ENCODE data around the gene NR2F1-AS1.
A peak's percentile ranks its signal among the peaks of the same experiment; 100 is the strongest.
"Not testable (repeated sequence)": the region's sequence is repeated elsewhere in the genome, so short reads cannot be mapped to it uniquely, and the experiment has no call there.

The NR2F1-AS1 gene

DNA sequence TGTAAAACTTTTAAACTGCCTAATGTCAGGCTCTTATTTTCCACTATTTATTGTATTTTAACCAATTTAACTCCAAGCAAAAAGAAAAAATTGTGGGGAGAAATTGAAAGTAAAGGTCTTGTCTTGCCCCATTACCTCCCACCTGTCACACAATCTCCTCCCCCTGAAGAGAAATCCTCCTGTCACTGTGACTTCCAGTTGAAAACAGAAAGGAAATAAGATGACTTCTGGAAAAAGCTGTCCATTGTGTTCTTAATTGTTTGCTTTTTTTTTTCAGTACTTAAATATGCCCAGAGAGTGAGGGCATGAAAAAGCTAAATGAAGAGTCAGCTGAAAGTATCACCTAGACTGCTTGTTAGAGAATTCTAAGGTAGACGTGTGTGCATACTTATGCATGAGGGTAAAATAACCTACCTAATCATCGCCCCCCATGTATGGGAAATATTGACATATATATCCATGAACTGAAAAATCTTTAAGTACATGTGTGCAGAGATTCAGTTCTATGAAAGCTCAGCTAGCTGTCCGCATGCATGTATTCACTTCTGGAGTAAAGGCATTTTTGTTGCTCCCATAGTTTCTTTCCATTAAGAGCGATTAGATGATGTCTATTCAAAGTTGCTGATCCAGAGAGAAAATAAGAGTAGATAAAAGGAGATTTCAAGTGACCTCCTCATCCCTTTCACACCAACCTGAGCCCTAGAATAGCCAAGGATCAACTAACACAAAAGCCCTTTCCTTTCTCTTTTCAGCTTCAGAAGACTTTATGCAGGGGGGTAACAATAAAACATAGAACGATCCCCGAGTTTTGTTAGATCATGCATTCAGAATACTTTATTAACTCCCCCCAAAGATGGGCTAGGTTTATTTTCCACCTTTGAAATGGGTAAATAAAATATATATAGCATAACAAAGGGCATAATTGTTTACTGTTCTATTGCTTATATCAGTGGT lies 5.3 kb downstream of the NR2F1-AS1 start:
- no peak for DNase-seq

GRCh38 chr5:93574491-93575305 lies 6.3 kb downstream of the NR2F1-AS1 start:
- no peak for DNase-seq

DNA sequence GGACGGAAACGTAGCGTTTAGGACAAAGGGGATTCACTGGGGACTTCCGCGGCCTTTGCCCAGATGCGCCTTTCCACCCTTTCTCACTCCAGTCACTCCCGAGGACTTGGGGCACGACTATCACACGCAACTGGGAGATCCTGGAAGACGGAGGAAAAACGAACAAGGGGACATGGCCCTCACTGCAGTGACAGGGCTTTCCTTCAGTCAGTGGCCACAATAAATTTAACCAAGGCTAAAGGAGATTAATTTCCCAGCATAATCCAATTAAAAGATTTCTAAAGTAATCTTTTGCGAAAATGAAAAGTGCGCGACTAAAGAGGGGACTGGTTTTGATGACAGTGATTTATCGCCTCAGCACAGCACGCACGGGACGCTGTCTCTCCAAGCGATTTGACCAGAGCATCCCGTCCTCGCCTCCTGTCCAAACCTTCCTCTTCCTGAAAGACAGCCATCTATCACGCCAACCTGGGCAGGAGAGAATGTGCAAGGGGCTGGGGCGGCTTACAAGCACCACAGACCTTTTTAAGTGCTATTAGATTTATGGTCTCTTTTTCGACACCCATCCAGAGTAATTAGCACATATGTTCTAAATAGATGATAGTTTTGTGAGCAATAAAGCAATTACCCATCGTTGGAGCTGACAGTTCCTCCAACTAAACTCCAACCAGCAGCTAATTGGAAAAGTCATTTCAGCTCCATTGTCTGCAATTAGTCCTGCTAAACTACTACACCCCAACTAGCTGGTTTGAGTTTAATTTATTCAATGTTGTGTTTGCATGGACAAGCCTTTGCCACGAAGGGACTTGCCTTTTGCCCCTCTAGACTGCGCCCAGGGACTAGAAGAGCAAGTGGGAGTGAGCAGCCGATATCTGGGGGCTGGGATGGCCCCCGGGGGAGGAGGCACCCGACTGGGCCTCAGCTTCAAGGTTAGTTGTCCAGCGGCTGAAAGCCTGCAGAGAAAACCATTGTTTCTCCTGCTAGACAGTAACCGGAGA lies 7.4 kb downstream of the NR2F1-AS1 start:
- no peak for DNase-seq

GRCh38 chr5:93572608-93573353 lies 8.2 kb downstream of the NR2F1-AS1 start:
- no peak for DNase-seq

DNA sequence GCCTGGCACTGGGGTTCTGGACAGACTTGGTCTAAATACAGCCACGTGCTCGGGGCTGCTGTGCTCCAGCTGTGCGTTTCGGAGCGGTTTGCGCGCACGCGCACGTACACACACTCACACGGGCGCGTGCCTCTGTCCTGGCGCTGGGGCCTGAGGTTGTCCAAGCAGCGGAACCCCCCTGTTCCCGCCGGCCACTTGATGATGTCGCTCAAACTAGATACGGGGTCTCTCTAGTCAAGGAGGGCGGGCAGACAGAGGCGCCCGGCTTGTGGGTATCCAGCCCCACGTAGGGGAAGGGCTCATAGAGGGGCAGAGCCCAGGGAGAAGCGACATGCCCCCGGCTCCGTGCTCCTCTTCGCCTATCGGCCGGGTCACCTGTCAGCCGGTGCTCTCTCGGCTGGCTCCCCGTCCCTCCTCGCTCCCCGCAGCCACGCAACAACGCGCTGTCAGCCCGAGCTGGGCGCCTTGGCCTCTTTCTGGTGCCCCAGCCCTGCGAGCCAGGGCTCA lies 8.9 kb downstream of the NR2F1-AS1 start:
- DNase-seq: no peak

GRCh38 chr5:93571114-93571949 lies 9.7 kb downstream of the NR2F1-AS1 start:
- no peak for DNase-seq

- DNase-seq: peak; percentile 41
These were observed 10.5 kb downstream of the NR2F1-AS1 start for GRCh38 chr5:93570294-93571113.

- DNase-seq: no peak
These were observed 11.5 kb downstream of the NR2F1-AS1 start for GRCh38 chr5:93569300-93570160.

DNA sequence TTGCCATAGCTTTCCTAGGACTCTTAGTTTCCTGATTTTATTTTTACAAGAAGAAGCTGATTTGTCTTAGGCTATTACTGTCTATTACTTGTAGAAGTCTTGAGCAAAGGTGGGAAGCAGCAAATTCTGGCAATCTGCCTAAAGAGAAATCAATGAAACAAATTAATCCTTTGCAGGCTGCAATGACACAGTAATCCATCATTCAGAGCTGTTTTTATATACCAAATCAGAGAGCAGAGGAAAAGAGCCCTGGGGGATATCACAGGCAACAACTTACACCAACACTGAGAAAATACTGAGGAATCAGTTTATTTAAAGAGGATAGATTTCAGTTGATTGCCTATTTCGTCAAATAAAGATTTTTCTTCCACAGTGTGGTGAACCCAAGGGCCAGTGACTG lies 13.6 kb downstream of the NR2F1-AS1 start:
- DNase-seq: no peak

- no peak for DNase-seq
These were observed 14.9 kb downstream of the NR2F1-AS1 start for GRCh38 chr5:93566091-93566490.

- DNase-seq: no peak
These were observed 23.9 kb downstream of the NR2F1-AS1 start for GRCh38 chr5:93557021-93557604.

DNA sequence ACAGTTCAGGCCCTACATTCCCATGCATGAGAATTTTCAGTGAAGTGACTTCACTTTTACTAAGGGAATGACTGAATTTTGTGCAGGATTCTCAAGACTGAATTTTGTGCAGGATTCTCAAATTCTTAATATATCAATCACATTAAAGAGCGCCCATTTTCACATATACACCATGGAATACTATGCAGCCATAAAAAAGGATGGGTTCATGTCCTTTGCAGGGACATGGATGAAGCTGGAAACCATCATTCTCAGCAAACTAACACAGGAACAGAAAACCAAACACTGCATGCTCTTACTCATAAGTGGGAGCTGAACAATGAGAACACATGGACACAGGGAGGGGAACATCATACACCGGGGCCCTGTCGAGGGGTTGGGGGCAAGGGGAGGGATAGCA lies 31.4 kb downstream of the NR2F1-AS1 start:
- DNase-seq: not testable (repeated sequence)

- DNase-seq: no peak
These were observed 35.1 kb downstream of the NR2F1-AS1 start for GRCh38 chr5:93545872-93546271.

GRCh38 chr5:93532370-93532769 lies 48.6 kb downstream of the NR2F1-AS1 start:
- peak; percentile 76 for DNase-seq

DNA sequence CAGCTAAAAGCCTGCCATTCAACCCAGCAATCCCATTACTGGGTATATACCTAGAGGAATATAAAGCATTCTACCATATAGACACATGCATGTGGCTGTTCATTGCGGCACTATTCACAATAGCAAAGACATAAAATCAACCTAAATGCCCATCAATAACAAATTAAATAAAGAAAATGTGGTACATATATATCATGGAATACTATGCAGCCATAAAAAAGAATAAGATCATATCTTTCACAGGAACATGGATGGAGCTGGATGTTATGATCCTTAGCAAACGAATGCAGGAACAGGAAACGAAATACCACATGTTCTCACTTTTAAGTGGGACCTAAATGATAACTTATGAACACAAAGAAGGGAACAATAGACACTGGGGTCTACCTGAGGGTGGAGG lies 59.2 kb downstream of the NR2F1-AS1 start:
- not testable (repeated sequence) for DNase-seq

- DNase-seq: no peak
These were observed 61.3 kb downstream of the NR2F1-AS1 start for GRCh38 chr5:93519740-93520139.

- no peak for DNase-seq
These were observed 63.2 kb downstream of the NR2F1-AS1 start for GRCh38 chr5:93517828-93518227.

- no peak for DNase-seq
These were observed 67.7 kb downstream of the NR2F1-AS1 start for GRCh38 chr5:93513298-93513697.

All from left hindlimb (tissue), 1 donor.